GM21526 (cell line): ENCODE data around the gene TSC1.

Experiments used
- ATAC-seq: cut with Tn5 transposase; IDR thresholded peaks from one replicate; pipeline ENCODE4 v1.9.1; 2021; ENCODE audit warnings: moderate library complexity; ENCODE audit not compliant: unreplicated experiment, low FRiP score

TSC1 gene

DNA sequence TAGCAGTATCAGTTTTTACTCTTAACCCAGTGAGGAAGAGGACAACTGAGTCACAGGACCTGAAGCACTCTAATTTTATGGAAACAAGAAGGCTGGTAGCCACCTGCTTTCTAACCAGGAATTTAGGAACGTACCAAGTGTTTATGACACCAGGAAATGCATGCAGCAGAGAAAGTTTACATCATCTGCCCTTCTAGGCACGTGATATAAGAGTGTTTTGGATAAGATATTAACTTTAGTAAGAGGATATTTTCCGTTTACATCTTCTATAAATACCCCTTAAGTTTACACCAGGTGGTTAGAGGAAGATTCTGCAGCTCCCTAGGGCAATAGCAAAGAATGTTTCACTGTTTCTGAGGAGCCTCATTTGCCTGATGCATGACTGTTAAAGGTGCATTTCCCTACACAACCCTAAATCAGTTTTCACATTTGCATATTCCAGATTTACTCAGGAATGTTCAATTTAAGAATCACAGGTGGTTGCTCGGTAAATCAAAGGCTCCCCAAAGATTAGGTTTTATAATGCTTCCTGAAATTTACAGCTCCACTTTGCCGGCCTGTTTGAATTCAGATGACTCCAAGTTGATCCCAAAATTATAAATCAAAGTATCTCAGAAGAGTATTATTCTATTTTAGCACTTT is 1.8 kb downstream of the TSC1 start:
- ATAC-seq, result no peak

GRCh38 chr9:132939169-132939568 is 5.2 kb downstream of the TSC1 start:
- ATAC-seq, result no peak

- ATAC-seq, result no peak
Measured at GRCh38 chr9:132937463-132937901, 6.9 kb downstream of the TSC1 start.

DNA sequence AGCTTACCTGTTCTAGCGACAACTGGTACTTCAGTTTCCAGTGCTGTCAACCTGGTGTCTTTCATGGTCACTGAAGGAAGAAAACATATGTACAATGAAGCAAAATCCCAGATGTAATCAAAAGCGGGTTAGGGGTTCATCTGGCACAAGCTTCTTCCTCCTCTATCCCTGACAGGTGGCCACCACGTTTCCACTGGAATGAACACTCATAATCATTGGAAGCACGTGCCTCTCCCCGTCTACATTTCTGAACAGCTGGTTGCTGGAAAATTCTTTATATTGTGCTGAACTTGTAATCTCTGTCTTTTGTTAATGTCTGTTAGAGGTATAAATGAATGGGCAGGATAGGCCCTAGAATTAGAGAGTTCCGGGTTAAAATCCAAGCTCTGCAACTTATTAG is 9.4 kb downstream of the TSC1 start:
- no peak for ATAC-seq

- ATAC-seq, result no peak
Measured at GRCh38 chr9:132931178-132931735, 13.2 kb downstream of the TSC1 start.

DNA sequence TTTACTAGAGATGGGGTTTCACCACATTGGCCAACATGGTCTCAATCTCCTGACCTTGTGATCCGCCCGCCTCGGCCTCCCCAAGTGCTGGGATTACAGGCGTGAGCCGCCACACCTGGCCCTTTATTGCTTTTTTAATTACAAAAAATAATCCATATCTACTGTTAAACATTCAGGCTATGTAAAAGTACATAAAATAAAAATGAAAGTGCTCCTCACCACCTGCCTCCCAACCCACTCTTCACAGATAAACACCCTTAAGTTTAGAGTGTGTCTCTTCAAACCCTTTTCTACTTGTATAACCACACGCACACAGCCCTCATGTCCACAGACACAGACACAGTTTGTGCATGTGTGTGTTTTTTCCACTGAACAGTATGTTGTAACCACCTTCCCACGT is 16.7 kb downstream of the TSC1 start:
- ATAC-seq, result no peak

DNA sequence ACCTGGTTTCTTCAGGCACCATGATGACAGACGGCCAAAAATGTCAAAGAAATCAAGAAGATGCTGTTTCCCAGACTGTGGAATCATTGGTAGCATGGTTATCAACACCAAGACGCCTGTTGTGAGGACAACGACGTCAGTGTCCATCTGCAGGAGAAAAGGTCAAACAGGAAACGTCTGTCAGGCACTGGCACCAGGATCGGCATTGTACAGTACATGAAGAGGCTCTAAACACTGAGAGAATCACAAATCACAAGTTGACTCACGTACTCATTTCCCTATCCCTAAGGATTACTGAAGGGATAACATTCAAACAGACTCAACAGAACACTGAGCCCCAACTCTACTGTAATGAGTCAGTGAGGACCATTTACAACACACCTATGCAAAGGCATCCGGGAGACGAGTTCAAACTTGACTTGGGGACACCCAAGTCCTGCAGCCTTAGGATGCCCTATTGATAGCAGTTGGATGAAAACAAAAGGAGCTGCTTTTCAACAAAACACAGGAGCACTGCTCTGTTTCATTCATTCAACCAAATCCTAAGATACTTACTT is 21.0 kb downstream of the TSC1 start:
- no peak for ATAC-seq

DNA sequence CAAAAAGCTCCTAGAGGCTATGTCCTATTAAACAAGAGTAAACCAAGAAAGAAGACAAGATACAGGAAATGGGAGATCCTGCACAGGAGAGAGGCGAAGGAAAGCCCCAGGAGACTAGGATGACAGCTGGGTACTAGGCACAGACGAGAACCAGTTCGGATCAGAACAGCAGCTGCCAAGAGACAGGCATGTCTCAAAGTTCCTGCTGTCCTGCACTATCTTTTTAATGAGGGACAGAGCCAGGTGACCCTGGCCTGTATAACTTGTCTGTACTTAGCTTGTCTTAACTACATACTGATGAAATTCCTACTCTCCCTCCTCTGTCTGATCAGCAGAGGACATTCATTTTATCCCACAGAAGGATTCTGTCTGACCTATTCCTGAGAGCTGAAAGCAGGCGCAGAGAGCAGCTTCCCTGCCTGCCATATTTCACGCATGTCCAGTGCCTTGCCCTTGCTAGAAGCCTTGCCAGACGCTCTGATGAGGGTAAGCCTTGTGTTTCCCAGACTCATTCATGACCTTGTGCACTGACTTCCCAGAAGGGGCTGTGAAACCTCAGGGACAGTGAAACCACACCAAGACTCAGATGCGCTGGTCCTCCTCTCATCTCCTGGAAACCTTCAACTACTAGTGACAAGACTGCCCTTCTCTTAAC is 24.7 kb downstream of the TSC1 start:
- ATAC-seq, result no peak

GRCh38 chr9:132914924-132915323 is 29.5 kb downstream of the TSC1 start:
- no peak for ATAC-seq

GRCh38 chr9:132912131-132912530 is 32.3 kb downstream of the TSC1 start:
- ATAC-seq, result no peak

GRCh38 chr9:132910376-132910775 is 34.0 kb downstream of the TSC1 start:
- ATAC-seq, result no peak

DNA sequence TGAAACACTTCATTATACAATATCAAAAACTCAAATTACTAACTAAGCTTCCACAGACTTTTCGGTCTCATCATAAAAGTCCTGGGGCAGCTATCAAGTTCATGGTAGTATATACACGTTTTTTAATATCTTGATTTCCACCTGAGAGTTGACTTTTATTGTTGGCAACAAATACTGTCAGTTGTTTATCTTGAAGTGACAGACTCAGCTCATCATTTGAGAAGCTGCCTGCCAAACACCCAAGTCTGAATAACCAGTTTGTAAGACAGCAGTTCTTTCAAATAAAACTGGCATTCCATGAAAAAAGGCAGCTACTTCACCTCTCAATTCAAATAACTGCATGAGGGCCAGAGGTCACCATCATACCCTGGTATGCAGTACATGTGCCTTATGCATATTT is 35.1 kb downstream of the TSC1 start:
- ATAC-seq, result no peak

- ATAC-seq, result no peak
Measured at GRCh38 chr9:132908635-132909034, 35.8 kb downstream of the TSC1 start.

- ATAC-seq, result no peak
Measured at GRCh38 chr9:132905726-132906125, 38.7 kb downstream of the TSC1 start.

- no peak for ATAC-seq
Measured at GRCh38 chr9:132903574-132904492, 40.6 kb downstream of the TSC1 start.

DNA sequence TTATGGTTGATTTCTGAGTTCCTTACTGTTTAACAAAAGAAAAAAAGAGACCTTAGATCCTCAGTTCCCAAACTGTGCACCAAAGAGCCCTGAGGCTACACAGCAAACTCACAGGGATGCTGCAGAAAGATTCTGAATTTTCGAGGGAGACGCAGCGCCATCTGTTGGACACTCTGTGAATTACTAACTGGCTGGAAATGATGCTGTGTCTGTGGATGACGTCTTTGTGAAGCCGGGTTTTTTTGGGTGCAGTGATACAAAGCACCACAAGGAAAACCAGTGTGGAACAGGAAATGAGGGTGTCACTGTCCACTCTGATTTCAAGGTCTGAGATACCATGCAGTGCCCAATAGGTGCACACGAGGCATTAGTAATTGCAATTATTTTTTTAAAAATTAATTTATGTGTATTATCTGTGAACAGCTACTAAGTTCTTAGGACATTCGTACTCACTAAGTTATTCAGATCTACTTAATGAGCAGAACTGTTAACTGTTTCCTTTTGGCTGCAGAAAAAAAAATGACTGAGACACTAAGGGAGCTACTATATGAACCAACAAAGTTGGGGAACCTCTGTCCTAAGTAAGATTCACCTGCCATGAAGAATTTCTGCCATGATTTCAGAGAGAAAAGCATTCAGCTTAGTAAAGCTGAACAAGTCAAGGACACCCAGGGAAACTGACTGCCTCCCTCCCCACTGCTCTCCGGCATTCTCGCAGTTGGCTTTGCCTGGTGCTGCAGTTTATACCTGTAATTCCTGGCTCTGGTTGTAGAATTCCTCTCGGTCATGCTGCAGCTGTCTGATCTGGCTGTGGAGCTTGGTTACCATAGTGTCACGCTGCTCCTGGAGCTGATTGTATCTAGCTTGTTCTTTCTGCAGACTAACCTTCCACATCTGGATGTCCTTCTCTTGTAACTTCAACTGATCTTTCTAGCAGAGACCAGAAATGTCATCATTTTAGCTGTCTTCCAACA is 42.3 kb downstream of the TSC1 start:
- no peak for ATAC-seq

GRCh38 chr9:132898051-132898450 is 46.4 kb downstream of the TSC1 start:
- ATAC-seq, result no peak

GRCh38 chr9:132896906-132897305 is 47.5 kb downstream of the TSC1 start:
- no peak for ATAC-seq

- ATAC-seq, result no peak
Measured at GRCh38 chr9:132896264-132896663, 48.2 kb downstream of the TSC1 start.
